HG02840 (cell line): ENCODE data around the gene RNF135.
"Not testable (repeated sequence)": the region's sequence is repeated elsewhere in the genome, so short reads cannot be mapped to it uniquely, and the experiment has no call there.

Experiments
- ATAC-seq: cut with Tn5 transposase; IDR thresholded peaks from one replicate; pipeline ENCODE4 v1.9.1; 2021; ENCODE audit warnings: mild to moderate bottlenecking, moderate library complexity, moderate number of reproducible peaks; ENCODE audit not compliant: unreplicated experiment, low FRiP score

The RNF135 gene, protein sequence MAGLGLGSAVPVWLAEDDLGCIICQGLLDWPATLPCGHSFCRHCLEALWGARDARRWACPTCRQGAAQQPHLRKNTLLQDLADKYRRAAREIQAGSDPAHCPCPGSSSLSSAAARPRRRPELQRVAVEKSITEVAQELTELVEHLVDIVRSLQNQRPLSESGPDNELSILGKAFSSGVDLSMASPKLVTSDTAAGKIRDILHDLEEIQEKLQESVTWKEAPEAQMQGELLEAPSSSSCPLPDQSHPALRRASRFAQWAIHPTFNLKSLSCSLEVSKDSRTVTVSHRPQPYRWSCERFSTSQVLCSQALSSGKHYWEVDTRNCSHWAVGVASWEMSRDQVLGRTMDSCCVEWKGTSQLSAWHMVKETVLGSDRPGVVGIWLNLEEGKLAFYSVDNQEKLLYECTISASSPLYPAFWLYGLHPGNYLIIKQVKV

GRCh38 chr17:30970831-30971567 lies at the start of gene RNF135:
Gene RNF135, plus strand, starts transcription at chr17:30971039. Its CDS starts 35 bp downstream, at chr17:30971074.
- ATAC-seq = peak; percentile 53

GRCh38 chr17:30921544-30922196 lies 49.2 kb upstream of the RNF135 start, which contains the start of gene ADAP2:
Gene ADAP2, plus strand, starts transcription at chr17:30921945. Its CDS starts 70 bp downstream, at chr17:30922015.
- ATAC-seq = no peak

DNA sequence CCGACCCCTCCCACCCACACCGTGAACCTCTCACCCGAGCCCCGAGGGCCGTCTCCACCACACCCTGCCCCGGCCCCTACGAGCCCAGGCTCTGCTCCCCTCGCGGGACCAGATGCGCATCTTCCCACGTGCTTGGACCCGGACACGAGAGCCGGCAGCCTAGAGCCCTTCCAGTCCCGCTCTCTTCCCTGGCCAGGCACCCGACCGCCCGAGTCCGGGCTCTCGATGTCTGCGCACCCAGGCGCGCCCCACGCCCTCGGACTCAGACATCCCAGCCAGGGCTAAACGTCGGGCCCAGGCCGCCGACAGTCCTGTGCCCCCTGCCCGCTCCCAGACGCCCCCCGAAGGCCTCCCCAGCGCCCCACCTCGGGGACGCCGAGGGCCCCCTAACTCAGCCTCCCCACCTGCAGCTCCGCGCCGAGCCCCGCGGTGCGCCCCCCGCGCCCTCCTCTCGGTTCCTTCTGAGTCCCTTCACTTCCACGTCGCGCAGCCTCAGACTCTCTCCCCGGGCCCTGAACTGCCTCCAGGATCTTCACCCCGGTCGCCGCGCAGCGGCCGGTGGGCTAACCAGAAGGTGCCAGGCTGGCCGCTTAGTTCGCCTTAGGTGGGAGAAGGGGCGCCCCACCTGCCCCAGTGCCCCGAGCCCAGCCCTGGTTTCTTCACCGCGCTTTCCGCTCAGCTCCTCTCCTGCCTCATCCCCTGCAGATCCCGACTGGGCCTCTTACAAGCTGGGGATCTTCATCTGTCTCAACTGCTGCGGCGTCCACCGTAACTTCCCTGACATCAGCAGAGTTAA lies 48.4 kb upstream of the RNF135 start:
- ATAC-seq = no peak

GRCh38 chr17:30924341-30924740 lies 46.5 kb upstream of the RNF135 start:
- no peak for ATAC-seq

- ATAC-seq = no peak
Measured at GRCh38 chr17:30926516-30926915, 44.3 kb upstream of the RNF135 start.

DNA sequence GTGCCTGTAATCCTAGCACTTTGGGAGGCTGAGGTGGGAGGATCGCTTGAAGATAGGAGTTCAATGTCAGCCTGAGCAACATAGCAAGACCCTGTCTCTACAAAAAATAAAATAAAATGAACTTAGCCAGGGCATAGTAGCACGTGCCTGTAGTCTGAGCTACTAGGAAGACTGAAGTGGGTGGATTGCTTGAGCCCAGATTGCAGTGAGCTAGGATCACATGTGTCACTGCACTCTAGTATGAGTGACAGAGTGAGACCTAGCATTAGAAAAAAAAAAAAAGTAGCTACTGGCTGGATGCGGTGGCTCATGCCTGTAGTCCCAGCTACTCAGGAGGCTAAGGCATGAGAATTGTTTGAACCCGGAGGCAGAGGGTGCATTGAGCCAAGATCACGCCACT lies 43.1 kb upstream of the RNF135 start:
- ATAC-seq = no peak

DNA sequence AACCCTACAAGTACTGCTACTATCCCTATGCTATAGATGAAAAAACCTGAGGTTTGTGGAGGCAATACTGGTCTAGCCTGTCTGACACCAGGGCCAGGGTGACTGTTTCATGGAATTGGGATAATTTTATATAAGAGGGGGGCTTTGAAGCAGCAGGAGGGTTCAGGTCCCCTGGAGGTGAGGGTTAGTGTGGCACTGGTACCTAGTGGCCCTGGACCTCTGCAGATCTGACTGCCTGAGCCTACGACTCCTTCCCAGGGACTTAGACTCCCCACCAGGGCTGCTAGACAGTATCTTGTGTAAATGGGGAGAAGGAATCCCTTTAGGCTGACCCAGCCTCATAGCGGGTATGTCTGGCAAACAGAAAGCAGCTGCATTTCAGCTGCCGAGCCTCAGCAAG lies 42.3 kb upstream of the RNF135 start:
- no peak for ATAC-seq

DNA sequence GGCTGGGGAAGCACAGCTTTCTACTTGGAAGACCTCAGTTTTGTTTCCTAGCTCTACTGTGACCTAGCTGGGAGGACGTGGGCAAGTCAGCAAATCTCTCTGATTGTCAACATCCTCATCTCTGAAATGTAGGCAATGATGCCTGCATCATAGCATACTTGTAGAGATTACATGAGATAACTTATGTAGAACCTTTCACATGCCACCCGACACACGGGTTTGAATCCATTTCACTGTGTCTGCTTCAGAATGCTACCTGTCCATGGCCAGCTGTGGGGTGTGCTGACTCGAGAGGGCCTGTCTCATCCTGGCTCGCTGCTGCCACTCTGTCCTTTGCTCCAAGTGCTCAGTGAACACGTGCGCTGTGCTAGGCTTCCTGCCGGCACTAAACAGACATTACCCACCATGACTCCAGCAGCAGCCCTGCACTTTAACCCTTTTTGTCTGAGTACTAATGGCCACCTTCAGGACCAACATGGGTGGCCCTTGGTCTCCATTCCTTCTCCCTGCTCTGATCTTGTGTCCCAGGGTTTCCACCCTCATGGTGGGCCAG lies 41.7 kb upstream of the RNF135 start:
- ATAC-seq = no peak

GRCh38 chr17:30929861-30930260 lies 41.0 kb upstream of the RNF135 start:
- not testable (repeated sequence) for ATAC-seq

DNA sequence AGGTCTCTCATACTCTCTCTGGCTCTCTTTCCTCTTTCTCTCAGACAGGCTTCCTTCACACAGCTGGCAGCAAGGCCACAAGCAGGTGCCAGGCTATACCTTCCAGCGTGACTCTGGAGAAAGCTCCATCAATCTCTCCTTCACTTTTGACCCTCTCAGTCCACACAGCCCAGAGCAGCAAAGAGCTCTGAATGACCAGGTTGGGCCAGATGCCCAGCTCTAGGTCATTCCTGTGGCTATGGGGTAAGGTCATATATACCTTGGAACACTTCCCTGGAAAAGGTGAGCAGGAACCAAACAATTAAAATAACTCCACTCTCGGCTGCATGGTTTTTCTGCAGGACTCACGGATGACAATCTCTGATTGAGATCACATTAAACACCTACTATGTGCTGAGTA lies 40.3 kb upstream of the RNF135 start:
- no peak for ATAC-seq

- ATAC-seq = not testable (repeated sequence)
Measured at GRCh38 chr17:30931582-30931981, 39.3 kb upstream of the RNF135 start.

DNA sequence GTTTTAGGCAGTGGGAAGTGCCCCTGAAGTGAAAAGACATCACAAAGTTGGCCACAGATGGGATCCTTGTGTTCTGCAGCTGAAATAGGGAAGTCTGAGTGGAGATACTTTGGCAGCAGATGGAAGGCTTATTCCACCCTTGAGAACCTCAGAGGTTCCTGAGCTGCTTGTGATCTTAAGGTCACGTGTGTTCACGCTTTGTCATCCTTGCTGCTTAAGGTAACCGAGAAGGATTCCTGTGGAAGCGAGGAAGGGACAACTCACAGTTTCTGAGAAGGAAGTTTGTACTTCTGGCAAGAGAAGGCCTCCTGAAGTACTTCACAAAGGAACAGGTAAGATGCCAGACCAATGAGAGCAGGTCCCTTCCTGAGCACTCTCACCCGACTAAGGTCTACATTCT lies 36.9 kb upstream of the RNF135 start:
- ATAC-seq = no peak

GRCh38 chr17:30939051-30939689 lies 31.7 kb upstream of the RNF135 start:
- no peak for ATAC-seq

- no peak for ATAC-seq
Measured at GRCh38 chr17:30942308-30943079, 28.3 kb upstream of the RNF135 start.

GRCh38 chr17:30947796-30948195 lies 23.0 kb upstream of the RNF135 start:
- no peak for ATAC-seq

DNA sequence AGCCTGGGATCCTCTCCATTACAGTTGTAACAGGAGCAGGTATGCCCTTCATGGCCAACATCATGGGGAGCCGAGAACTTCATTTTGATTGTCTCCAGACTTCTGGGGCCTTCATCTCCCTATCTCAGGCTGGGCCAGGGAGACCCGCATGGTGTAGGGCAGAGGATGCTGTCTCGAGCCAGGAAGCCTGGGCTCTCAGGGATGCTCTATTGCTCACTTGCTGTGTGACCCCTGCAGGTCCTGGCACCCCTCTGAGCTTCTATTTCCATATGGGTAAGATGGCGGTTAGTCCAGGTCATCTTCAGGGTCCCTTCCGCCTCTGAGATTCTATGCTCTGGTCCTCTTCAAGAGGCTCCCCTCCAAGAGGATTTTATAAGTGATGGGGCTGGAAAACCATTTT lies 20.6 kb upstream of the RNF135 start:
- no peak for ATAC-seq

DNA sequence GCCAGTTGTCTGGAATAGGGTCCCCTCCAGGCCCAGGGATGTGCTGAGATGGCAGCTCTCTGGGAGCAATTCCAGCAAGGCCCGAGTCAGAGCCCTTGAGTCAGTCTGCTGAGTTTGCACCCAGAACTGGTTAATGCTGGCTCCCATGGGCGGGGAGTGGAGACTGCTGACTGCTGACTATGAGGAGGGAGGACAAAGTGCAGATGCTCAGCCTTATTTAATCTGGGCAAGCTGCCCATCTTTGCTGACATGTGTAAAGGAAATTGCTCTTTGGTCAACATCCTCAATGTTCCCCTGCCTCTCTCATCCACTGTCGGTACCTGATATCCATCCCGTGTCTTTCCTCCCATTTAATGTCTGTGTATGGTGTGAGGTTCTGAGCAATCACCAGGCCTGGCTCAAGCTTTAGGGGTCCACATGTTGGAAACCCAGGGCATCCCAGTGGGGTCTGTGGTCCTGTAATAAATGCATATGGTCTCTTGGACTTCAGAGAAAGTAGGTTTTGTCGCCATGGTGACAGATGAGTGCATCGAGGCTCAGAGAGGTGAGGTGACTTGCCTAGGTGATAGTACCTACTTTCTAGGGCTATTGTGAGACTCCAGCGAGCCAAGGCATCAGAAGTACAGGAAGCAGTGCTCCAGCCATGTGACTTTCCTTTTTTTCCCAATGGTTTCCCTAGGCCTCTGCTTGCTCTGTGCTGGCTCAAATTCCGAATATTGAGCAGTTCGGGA lies 20.0 kb upstream of the RNF135 start:
- no peak for ATAC-seq
